GM12864 (cell line): ENCODE data around the gene NEK11.
A peak's percentile ranks its signal among the peaks of the same experiment; 100 is the strongest.

Experiments
- DNase-seq: peaks from one replicate; pipeline ENCODE4 v3.0.0-alpha.2; 2011; ENCODE audit warnings: low read depth
- H3K4me3 ChIP-seq: 2 replicates; pipeline ENCODE4 v1.5.1; 2011; ENCODE audit warnings: mild to moderate bottlenecking, low read depth, low read length, control low read depth
- CTCF ChIP-seq: IDR thresholded peaks from 2 replicates; pipeline ENCODE4 v1.5.1; 2011; ENCODE audit warnings: low read depth, mild to moderate bottlenecking, moderate library complexity, low read length, control low read depth, inconsistent platforms; ENCODE audit errors: missing control alignments

The NEK11 gene

DNA sequence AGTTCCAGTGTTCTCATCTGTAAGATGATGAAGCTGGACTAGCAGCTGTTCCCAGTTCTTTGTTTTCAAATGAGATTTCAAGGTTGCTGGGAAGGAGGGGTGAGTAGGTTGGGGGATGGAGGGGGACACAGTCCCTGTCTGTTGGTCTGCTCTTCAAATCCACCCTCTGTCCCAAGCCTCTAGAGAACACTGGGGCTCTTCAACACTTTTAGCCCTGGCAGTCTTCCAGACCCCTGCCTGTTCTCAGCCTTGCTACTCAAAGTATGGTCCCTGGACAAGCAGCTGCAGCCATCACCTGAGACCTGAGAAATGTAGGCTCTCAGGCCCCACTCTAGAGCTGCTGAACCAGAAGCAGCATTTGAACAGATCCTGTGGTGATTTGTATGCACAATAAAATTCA, 41.3 kb downstream of the NEK11 start:
- no peak for DNase-seq
- H3K4me3 ChIP-seq: no peak overlapping the region
- no peak for TF ChIP-seq CTCF

GRCh38 chr3:131072099-131072559, 45.5 kb downstream of the NEK11 start:
- TF ChIP-seq CTCF: no peak
- DNase-seq: no peak
- no peak overlapping the region for H3K4me3 ChIP-seq

GRCh38 chr3:131072845-131073244, 46.2 kb downstream of the NEK11 start:
- DNase-seq: no peak
- H3K4me3 ChIP-seq: no peak overlapping the region
- no peak for TF ChIP-seq CTCF

DNA sequence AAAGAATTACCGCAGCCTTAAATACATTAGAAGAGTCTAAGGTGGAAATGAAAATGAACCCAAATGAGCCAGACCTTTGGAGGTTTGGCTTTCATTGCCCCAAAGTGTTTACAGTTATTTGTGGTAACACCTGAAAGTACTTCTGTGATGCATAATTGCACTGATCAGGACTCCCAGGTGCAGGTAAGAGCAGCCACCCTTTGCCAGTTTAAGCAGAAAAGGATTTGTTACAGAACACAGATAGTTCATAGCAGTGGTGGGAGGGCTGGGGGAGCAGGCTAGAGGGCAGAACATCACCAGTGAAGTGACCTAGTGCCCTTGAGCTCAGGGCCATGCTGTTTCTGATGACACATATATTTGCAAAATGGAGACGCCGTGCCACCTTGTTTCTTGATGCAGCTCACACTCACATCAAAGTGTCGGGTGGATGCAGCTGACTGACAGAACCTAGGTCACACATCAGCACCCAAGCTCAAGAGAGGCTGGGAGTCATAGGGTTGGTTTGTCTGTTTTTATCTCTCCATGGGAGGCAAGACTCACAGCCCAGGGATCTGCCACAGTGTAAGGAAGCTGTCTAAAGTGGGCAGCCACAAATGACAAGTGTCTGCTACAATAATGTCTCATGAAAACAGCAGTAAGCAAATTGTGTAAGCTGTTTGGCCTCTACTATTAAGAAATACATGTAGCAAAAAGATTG, 49.1 kb downstream of the NEK11 start:
- TF ChIP-seq CTCF: no peak
- H3K4me3 ChIP-seq: no peak overlapping the region
- peak; percentile 4 for DNase-seq

DNA sequence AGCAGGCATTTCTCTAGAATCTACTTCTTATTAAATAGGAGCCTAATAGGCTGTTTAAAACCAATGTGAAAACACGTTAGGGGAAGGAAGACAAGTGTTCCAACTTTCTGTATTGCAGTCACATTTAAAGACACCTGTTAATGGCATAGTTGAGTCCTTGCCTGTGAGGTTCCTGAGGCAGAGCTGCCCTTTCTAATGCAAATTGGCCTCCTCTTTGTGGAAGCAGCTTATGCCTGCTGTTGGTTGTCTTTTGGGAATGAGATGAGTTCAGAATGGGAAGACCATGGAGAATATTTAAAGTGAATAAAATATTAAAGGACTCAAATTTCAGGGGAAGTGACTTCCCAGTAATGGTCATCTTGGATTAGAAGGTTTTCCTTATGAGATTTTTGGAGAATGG, 51.2 kb downstream of the NEK11 start:
- H3K4me3 ChIP-seq: no peak overlapping the region
- DNase-seq: no peak
- TF ChIP-seq CTCF: no peak

- DNase-seq: no peak
- H3K4me3 ChIP-seq: no peak overlapping the region
- TF ChIP-seq CTCF: no peak
Measured at GRCh38 chr3:131079086-131079485, 52.4 kb downstream of the NEK11 start.

DNA sequence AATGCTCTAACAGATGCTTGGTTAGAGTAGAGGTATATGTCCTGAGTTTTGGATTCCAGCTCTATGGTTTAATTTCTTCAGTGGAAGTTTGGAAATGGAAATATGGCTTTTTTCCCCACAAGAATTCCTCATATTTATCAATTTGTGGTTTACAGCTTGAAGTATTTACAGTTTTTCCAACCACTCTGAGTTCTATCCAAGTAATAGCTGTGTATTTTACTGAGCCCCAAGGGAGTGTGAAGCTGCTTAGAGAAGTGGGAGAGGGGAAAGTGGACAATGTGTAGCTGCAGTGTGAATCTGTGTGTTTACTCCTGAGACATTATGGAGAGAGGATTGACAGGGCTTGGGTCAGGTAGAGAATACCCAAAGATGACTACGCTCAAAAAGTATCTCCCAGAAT, 54.5 kb downstream of the NEK11 start:
- no peak for DNase-seq
- H3K4me3 ChIP-seq: no peak overlapping the region
- no peak for TF ChIP-seq CTCF
